OCI-LY1 (cell line): ENCODE measurements around the gene BLOC1S5.

ENCODE experiments used
- H2AFZ ChIP-seq: fragments of 200-600 bp; sonication (generic), shearing (Covaris generic); 2 replicates; pipeline ENCODE4 v1.6.0; 2014; ENCODE audit warnings: antibody characterized with exemption, mild to moderate bottlenecking, low read length
- H3F3A ChIP-seq: fragments of 200-600 bp; sonication (generic), shearing (Covaris generic); 2 replicates; pipeline ENCODE4 v1.6.0; 2014; ENCODE audit warnings: mild to moderate bottlenecking, antibody characterized with exemption, low read length, moderate library complexity; ENCODE audit not compliant: insufficient read depth
- H3K27ac ChIP-seq: fragments of 200-600 bp; sonication (generic); 2 replicates; pipeline ENCODE4 v1.5.1; 2014; ENCODE audit warnings: low read length, mixed run types, mild to moderate bottlenecking, low read depth; ENCODE audit not compliant: poor library complexity, severe bottlenecking
- H3K27me3 ChIP-seq: fragments of 200-600 bp; sonication (generic); 2 replicates; pipeline ENCODE4 v1.6.0; 2014; ENCODE audit warnings: antibody characterized with exemption, mild to moderate bottlenecking, low read length, moderate library complexity; ENCODE audit not compliant: insufficient read depth
- H3K36me3 ChIP-seq: fragments of 200-600 bp; sonication (generic); 2 replicates; pipeline ENCODE4 v1.6.1; 2014; ENCODE audit warnings: mild to moderate bottlenecking, antibody characterized with exemption, low read length, moderate library complexity, mixed read lengths; ENCODE audit not compliant: insufficient read depth
- H3K4me1 ChIP-seq: fragments of 200-600 bp; sonication (generic); 2 replicates; pipeline ENCODE4 v1.5.1; 2014; ENCODE audit warnings: mild to moderate bottlenecking, low read length, moderate library complexity; ENCODE audit not compliant: insufficient read depth, severe bottlenecking
- H3K4me2 ChIP-seq: fragments of 200-600 bp; sonication (generic), shearing (Covaris generic); 2 replicates; pipeline ENCODE4 v1.6.1; 2014; ENCODE audit warnings: low read length
- H3K4me3 ChIP-seq: fragments of 200-600 bp; sonication (generic); 2 replicates; pipeline ENCODE4 v1.5.1; 2014; ENCODE audit warnings: low read length, low read depth, mild to moderate bottlenecking, mixed read lengths; ENCODE audit not compliant: poor library complexity, severe bottlenecking
- H3K79me2 ChIP-seq: fragments of 200-600 bp; shearing (Covaris generic); 2 replicates; pipeline ENCODE4 v1.6.1; 2016; ENCODE audit warnings: mixed run types, low read length, mixed read lengths; ENCODE audit not compliant: insufficient read depth
- H3K9ac ChIP-seq: fragments of 200-600 bp; sonication (generic), shearing (Covaris generic); 2 replicates; pipeline ENCODE4 v1.6.1; 2014; ENCODE audit warnings: mild to moderate bottlenecking, low read length, mixed read lengths
- H3K9me2 ChIP-seq: fragments of 200-600 bp; sonication (generic), shearing (Covaris generic); 2 replicates; pipeline ENCODE4 v1.6.1; 2014; ENCODE audit warnings: low read depth, mild to moderate bottlenecking, low read length, mixed read lengths
- H3K9me3 ChIP-seq: fragments of 200-600 bp; shearing (Covaris generic); 2 replicates; pipeline ENCODE4 v1.6.1; 2014; ENCODE audit warnings: low read length, mixed read lengths
- H4K20me1 ChIP-seq: fragments of 200-600 bp; sonication (generic), shearing (Covaris generic); 2 replicates; pipeline ENCODE4 v1.6.0; 2016; ENCODE audit warnings: mild to moderate bottlenecking, low read length; ENCODE audit not compliant: insufficient read depth
- EZH2 ChIP-seq: fragments of 200-600 bp; sonication (generic), shearing (Covaris generic); IDR thresholded peaks from 2 replicates; pipeline ENCODE4 v1.8.0; 2017; ENCODE audit warnings: borderline replicate concordance, mixed run types, mild to moderate bottlenecking, antibody characterized with exemption, low read length, moderate library complexity, mixed read lengths
- TF ChIP-seq, protein P1 (sequence below): fragments of 200-600 bp; sonication (generic), shearing (Covaris generic); IDR thresholded peaks from 2 replicates; pipeline ENCODE4 v1.5.1; 2017; ENCODE audit warnings: mild to moderate bottlenecking, antibody characterized with exemption, low read length, moderate library complexity, mixed read lengths

The BLOC1S5 gene

GRCh38 chr6:8080362-8081151, 16.4 kb upstream of the BLOC1S5 start:
- no peak overlapping the region for H3K27ac ChIP-seq
- no peak overlapping the region for H3K9ac ChIP-seq
- H3K4me2 ChIP-seq, result no peak overlapping the region
- H3K4me3 ChIP-seq, result no peak overlapping the region
- H3K4me1 ChIP-seq, result no peaks in the 10 kb centered on the region
- TF ChIP-seq, protein P1, sequence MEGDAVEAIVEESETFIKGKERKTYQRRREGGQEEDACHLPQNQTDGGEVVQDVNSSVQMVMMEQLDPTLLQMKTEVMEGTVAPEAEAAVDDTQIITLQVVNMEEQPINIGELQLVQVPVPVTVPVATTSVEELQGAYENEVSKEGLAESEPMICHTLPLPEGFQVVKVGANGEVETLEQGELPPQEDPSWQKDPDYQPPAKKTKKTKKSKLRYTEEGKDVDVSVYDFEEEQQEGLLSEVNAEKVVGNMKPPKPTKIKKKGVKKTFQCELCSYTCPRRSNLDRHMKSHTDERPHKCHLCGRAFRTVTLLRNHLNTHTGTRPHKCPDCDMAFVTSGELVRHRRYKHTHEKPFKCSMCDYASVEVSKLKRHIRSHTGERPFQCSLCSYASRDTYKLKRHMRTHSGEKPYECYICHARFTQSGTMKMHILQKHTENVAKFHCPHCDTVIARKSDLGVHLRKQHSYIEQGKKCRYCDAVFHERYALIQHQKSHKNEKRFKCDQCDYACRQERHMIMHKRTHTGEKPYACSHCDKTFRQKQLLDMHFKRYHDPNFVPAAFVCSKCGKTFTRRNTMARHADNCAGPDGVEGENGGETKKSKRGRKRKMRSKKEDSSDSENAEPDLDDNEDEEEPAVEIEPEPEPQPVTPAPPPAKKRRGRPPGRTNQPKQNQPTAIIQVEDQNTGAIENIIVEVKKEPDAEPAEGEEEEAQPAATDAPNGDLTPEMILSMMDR, result no peak
- TF ChIP-seq EZH2, result no peak
- no peaks in the 10 kb centered on the region for H3K27me3 ChIP-seq
- H3K9me3 ChIP-seq, result no peaks in the 10 kb centered on the region
- peaks cover 65% of the 10 kb centered on the region for H3K36me3 ChIP-seq
- H3K79me2 ChIP-seq, result no peaks in the 10 kb centered on the region
- no peak overlapping the region for H2AFZ ChIP-seq
- H3K9me2 ChIP-seq, result no peaks in the 10 kb centered on the region
- H3F3A ChIP-seq, result no peaks in the 10 kb centered on the region
- H4K20me1 ChIP-seq, result no peaks in the 10 kb centered on the region; the same call in 1 of the 2 replicates

DNA sequence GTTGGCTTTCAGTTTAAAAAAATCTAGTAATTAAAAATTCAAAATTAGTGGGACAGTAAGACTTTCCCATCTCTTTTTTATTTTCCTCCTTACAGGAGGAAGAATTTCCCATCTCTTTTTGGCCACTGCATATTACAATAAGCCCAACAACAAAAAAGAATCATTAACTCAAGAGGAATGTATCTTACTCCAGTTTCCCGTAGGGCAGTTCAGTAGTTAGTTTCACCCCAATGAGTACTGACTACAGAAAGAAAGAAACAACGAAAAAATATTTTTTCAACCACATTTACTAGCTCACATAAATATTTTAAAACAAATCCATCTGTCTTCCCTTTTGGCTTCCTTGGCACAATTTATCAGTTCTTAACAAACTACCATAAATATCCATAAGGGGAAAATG, 14.9 kb upstream of the BLOC1S5 start:
- H3K9me2 ChIP-seq, result no peaks in the 10 kb centered on the region
- no peaks in the 10 kb centered on the region for H3F3A ChIP-seq
- H3K4me2 ChIP-seq, result no peak overlapping the region
- H3K4me1 ChIP-seq, result no peaks in the 10 kb centered on the region
- H3K9ac ChIP-seq, result no peak overlapping the region
- no peaks in the 10 kb centered on the region for H3K79me2 ChIP-seq
- H3K36me3 ChIP-seq, result peaks cover 51% of the 10 kb centered on the region
- TF ChIP-seq, protein P1, result no peak
- TF ChIP-seq EZH2, result no peak
- no peak overlapping the region for H2AFZ ChIP-seq
- no peaks in the 10 kb centered on the region; the same call in 1 of the 2 replicates for H4K20me1 ChIP-seq
- no peaks in the 10 kb centered on the region for H3K9me3 ChIP-seq
- H3K27me3 ChIP-seq, result no peaks in the 10 kb centered on the region
- no peak overlapping the region for H3K4me3 ChIP-seq
- no peak overlapping the region for H3K27ac ChIP-seq

DNA sequence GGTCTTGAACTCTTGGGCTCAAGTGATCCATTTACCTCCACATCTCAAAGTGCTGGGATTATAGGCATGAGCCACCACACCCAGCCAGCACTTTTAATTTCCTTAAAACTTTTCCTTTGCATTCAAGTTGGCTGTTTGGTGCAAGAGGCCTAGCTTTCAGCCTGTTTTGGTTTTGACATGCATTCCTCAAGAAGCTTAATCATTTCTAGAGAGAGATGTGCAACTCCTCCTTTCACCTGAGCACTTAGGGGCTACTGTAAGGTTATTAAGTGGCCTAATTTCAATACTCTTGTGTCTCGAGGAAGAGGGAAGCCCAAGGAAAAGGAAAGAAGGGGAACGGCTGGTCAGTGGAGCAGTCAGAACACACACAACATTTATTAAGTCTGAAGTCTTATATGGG, 13.8 kb upstream of the BLOC1S5 start:
- Histone ChIP-seq H3K79me2 (no peaks in the 10 kb centered on the region), H2AFZ (no peak overlapping the region), H3F3A (no peaks in the 10 kb centered on the region), H4K20me1 (no peaks in the 10 kb centered on the region), H3K4me2 (no peak overlapping the region), H3K4me1 (no peaks in the 10 kb centered on the region), H3K27ac (no peak overlapping the region), H3K27me3 (no peaks in the 10 kb centered on the region), H3K4me3 (no peak overlapping the region), H3K9me2 (no peaks in the 10 kb centered on the region), H3K9ac (no peak overlapping the region), H3K9me3 (no peaks in the 10 kb centered on the region), H3K36me3 (peaks cover 40% of the 10 kb centered on the region)
- TF ChIP-seq, protein P1, result no peak
